HCT116 (cell line): ENCODE results near the gene SARS1. TPM values are rescaled to one million over a fixed set of nuclear protein-coding genes. Genes with fewer than 3 reads are reported as not detected.
A peak's percentile ranks its signal among the peaks of the same experiment; 100 is the strongest.

ENCODE experiments used
- ATAC-seq: fragments of 200-7000 bp; cut with Tn5 transposase; 2 replicates; pipeline ENCODE4 v1.9.1; 2020; ENCODE audit warnings: mild to moderate bottlenecking, moderate library complexity
- BruUV-seq: library from RNA; stranded (reverse); fragments of 400-500 nt; replicated peaks from 2 replicates; lab custom pipeline; 2021; lab: Mats Ljungman, UMichigan
- CTCF ChIA-PET: fragments of 300-600 bp; sonication (Branson Sonifier 250); formaldehyde crosslinking; loops from one replicate; lab custom pipeline; 2021; ENCODE audit warnings: antibody characterized with exemption; lab: Charles Lee
- POLR2A ChIA-PET: fragments of 300-600, 350-600 bp; sonication (Branson Sonifier 250); formaldehyde crosslinking; loops from one replicate; lab custom pipeline; 2021; ENCODE audit warnings: antibody characterized with exemption; lab: Charles Lee
- RAD21 ChIA-PET, 2 experiments: fragments of 300-600 bp; sonication (Branson Sonifier 250); formaldehyde crosslinking; loops; one replicate each; lab custom pipeline; 2023; ENCODE audit warnings: low total read pairs in 2 of 2; ENCODE audit not compliant: uncharacterized antibody in 2 of 2, unreplicated experiment in 2 of 2, low non-redundant PET in 1 of 2; lab: Charles Lee
- DNase-seq: peaks from one replicate; pipeline ENCODE4 v3.0.0-alpha.2; 2010; ENCODE audit warnings: low read depth, low spot score
- H2AFZ ChIP-seq: fragments of 200-600 bp; shearing (Covaris generic), sonication (generic); 2 replicates; pipeline ENCODE4 v1.6.1; 2017; ENCODE audit warnings: low read depth, mixed run types, mixed read lengths, antibody characterized with exemption, low read length; ENCODE audit not compliant: poor library complexity, severe bottlenecking
- H3K27ac ChIP-seq: 2 replicates; pipeline ENCODE4 v1.5.1; 2012; ENCODE audit warnings: low read depth, low read length
- H3K27me3 ChIP-seq: fragments of 200-600 bp; sonication (generic); 2 replicates; pipeline ENCODE4 v1.6.1; 2016; ENCODE audit warnings: mixed run types, low read length, mixed read lengths; ENCODE audit not compliant: insufficient read depth
- H3K36me3 ChIP-seq, 2 experiments: fragments of 200-500 bp in 1 of 2; fragments of 200-600 bp in 1 of 2; sonication (Bioruptor generic) in 1 of 2; sonication (generic) in 1 of 2; 2 replicates each; pipeline versions ENCODE4 v1.5.1 to v1.6.1; 2014 to 2016; ENCODE audit warnings: low read length in 2 of 2, inconsistent platforms in 1 of 2, mixed read lengths in 1 of 2, mixed run types in 1 of 2; ENCODE audit not compliant: insufficient read depth in 2 of 2, control insufficient read depth in 1 of 2
- H3K4me1 ChIP-seq, 2 experiments: fragments of 200-600 bp in 1 of 2; sonication (generic) in 1 of 2; 2 replicates each; pipeline versions ENCODE4 v1.5.1 to v1.6.1; 2012 to 2017; ENCODE audit warnings: low read length in 2 of 2, inconsistent platforms in 1 of 2, mild to moderate bottlenecking in 1 of 2, mixed read lengths in 1 of 2, mixed run types in 1 of 2, moderate library complexity in 1 of 2; ENCODE audit not compliant: insufficient read depth in 2 of 2, control insufficient read depth in 1 of 2
- H3K4me2 ChIP-seq: fragments of 200-600 bp; sonication (generic); 2 replicates; pipeline ENCODE4 v1.6.1; 2017; ENCODE audit warnings: mixed run types, low read length, mixed read lengths
- H3K4me3 ChIP-seq, 2 experiments: fragments of 200-600 bp in 1 of 2; sonication (generic) in 1 of 2; replicated peaks in 1 of 2; 2 replicates each; pipeline ENCODE4 v1.5.1; 2011 to 2016; ENCODE audit warnings: low read length in 2 of 2, control low read depth in 1 of 2, low read depth in 1 of 2, mild to moderate bottlenecking in 1 of 2, mixed read lengths in 1 of 2, mixed run types in 1 of 2
- H3K79me2 ChIP-seq: fragments of 200-600 bp; sonication (generic); 2 replicates; pipeline ENCODE4 v1.6.1; 2017; ENCODE audit warnings: mild to moderate bottlenecking, mixed run types, low read length, moderate library complexity, mixed read lengths; ENCODE audit not compliant: insufficient read depth
- H3K9ac ChIP-seq: fragments of 200-600 bp; sonication (generic); 2 replicates; pipeline ENCODE4 v1.6.1; 2016; ENCODE audit warnings: low read length, mixed read lengths
- H3K9me2 ChIP-seq: fragments of 200-600 bp; sonication (generic), shearing (Covaris generic); 2 replicates; pipeline ENCODE4 v1.6.1; 2017; ENCODE audit warnings: mixed run types, mild to moderate bottlenecking, moderate library complexity; ENCODE audit not compliant: insufficient read depth
- H3K9me3 ChIP-seq, 2 experiments: fragments of 200-500 bp in 1 of 2; fragments of 200-600 bp in 1 of 2; sonication (Bioruptor generic) in 1 of 2; sonication (generic) in 1 of 2; 2 replicates each; pipeline ENCODE4 v1.6.1; 2014 to 2017; ENCODE audit warnings: low read length in 2 of 2, mixed read lengths in 2 of 2, inconsistent platforms in 1 of 2, low read depth in 1 of 2, mild to moderate bottlenecking in 1 of 2, mixed run types in 1 of 2, moderate library complexity in 1 of 2; ENCODE audit not compliant: control insufficient read depth in 1 of 2, insufficient read depth in 1 of 2
- H4K20me1 ChIP-seq: fragments of 200-600 bp; sonication (generic), shearing (Covaris generic); 2 replicates; pipeline ENCODE4 v1.6.1; 2017; ENCODE audit warnings: mixed run types, mild to moderate bottlenecking, moderate library complexity; ENCODE audit not compliant: insufficient read depth
- CBX3 ChIP-seq: IDR thresholded peaks from 2 replicates; pipeline ENCODE4 v1.6.1; 2012; ENCODE audit warnings: low read depth
- CEBPB ChIP-seq: IDR thresholded peaks from 2 replicates; pipeline ENCODE4 v1.6.1; 2012; ENCODE audit warnings: low read depth
- EGR1 ChIP-seq: IDR thresholded peaks from 2 replicates; pipeline ENCODE4 v1.6.1; 2012; ENCODE audit warnings: low read depth
- ELF1 ChIP-seq: IDR thresholded peaks from 2 replicates; pipeline ENCODE4 v1.6.1; 2012; ENCODE audit warnings: low read depth, borderline replicate concordance
- JUND ChIP-seq: IDR thresholded peaks from 2 replicates; pipeline ENCODE4 v1.6.1; 2012
- POLR2A ChIP-seq: IDR thresholded peaks from 2 replicates; pipeline ENCODE4 v1.7.0; 2011; ENCODE audit warnings: borderline replicate concordance; ENCODE audit not compliant: insufficient read depth, insufficient read length; ENCODE audit errors: extremely low read depth
- RAD21 ChIP-seq: IDR thresholded peaks from 2 replicates; pipeline ENCODE4 v1.6.1; 2012; ENCODE audit warnings: low read depth, mild to moderate bottlenecking
- SIN3A ChIP-seq: IDR thresholded peaks from 2 replicates; pipeline ENCODE4 v1.6.1; 2012; ENCODE audit warnings: low read depth
- SP1 ChIP-seq: IDR thresholded peaks from 2 replicates; pipeline ENCODE4 v1.6.1; 2012; ENCODE audit warnings: low read depth
- SRF ChIP-seq: IDR thresholded peaks from 2 replicates; pipeline ENCODE4 v1.6.1; 2012; ENCODE audit warnings: low read depth
- TCF7L2 ChIP-seq: IDR thresholded peaks from 2 replicates; pipeline ENCODE4 v1.7.0; 2011; ENCODE audit warnings: borderline replicate concordance, inconsistent platforms; ENCODE audit not compliant: insufficient read depth, insufficient read length; ENCODE audit errors: extremely low read depth
- YY1 ChIP-seq: IDR thresholded peaks from 2 replicates; pipeline ENCODE4 v1.6.1; 2011; ENCODE audit warnings: low read length, low read depth, moderate library complexity, mild to moderate bottlenecking; ENCODE audit not compliant: insufficient replicate concordance; ENCODE audit errors: extremely low read depth
- ZFX ChIP-seq: fragments of 450-650 bp; IDR thresholded peaks from 2 replicates; pipeline ENCODE4 v1.6.1; 2017
- ZNF274 ChIP-seq: fragments of 200-500 bp; sonication (Bioruptor generic); IDR thresholded peaks from 2 replicates; pipeline ENCODE4 v1.6.1; 2014; ENCODE audit warnings: mild to moderate bottlenecking, low read depth, low read length, inconsistent platforms
- intact Hi-C: fragments of 100-400 bp; cut with micrococcal nuclease; formaldehyde crosslinking; loops from 2 replicates; pipeline ENCODE4 v1.10.0; 2022
- total RNA-seq: library from RNA; stranded (reverse); gene quantifications from one replicate; pipeline ENCODE4 v1.2.1, GENCODE V29; 2021; ENCODE audit not compliant: unreplicated experiment
- TF ChIP-seq, protein P1 (sequence below): IDR thresholded peaks from 2 replicates; pipeline ENCODE4 v1.6.1; 2011; ENCODE audit warnings: mild to moderate bottlenecking, low read length, moderate library complexity; ENCODE audit not compliant: insufficient replicate concordance; ENCODE audit errors: extremely low read depth
- TF ChIP-seq, protein P2 (sequence below): IDR thresholded peaks from 2 replicates; pipeline ENCODE4 v1.6.1; 2012

SARS1 gene
- total RNA-seq, 1 experiment from 2014 or later, result 206 TPM

DNA sequence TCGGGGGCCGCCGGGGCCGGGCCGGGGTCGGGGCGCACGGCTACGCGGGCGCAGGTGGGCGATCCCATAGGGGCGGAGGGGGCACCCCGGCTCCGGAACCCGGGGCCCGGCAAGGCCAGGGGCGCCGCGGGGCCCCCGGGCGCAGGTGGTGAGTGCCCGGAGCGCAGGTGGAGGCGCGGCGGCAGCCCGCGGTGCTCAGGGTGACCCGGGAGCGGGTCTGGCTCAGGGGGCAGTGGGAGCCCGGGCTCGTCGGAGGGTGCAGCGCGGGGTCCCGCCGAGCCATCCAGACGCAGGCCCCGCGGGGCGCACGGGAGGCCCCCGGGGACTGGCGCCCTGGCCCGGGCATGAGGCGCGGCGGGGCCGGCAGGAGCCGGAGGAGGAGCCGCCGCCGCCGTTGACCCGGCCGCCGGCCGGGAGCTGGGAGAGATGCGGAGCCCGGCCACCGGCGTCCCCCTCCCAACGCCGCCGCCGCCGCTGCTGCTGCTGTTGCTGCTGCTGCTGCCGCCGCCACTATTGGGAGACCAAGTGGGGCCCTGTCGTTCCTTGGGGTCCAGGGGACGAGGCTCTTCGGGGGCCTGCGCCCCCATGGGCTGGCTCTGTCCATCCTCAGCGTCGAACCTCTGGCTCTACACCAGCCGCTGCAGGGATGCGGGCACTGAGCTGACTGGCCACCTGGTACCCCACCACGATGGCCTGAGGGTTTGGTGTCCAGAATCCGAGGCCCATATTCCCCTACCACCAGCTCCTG lies 36.1 kb downstream of the SARS1 start:
- TF ChIP-seq ZFX (peak; percentile 63; the same call in 1 of the 2 replicates), SIN3A (no peak)
- TF ChIP-seq, all 23 proteins: peak for 1
- peak overlapping the region; percentile 76 for H3K4me2 ChIP-seq
- DNase-seq (no peak), ATAC-seq (peak; percentile 52)
- intact Hi-C loops, result loop anchor here (1.0 kb wide), 1 partner anchor 9 kb away; no protein-coding TSS in a partner anchor
- ChIA-PET RAD21 (no interaction called here), CTCF (interaction anchor here (1.3 to 1.7 kb wide), 3 partner anchors 11 to 283 kb away, joined by 4 to 6 read pairs (median 4); no protein-coding TSS in a partner anchor), POLR2A (interaction anchor here (1.6 kb wide), 1 partner anchor 11 kb away, joined by 6 read pairs; no protein-coding TSS in a partner anchor)
- no peaks in the 10 kb centered on the region for H3K9me2 ChIP-seq
- BruUV-seq, result no TSS peak
- H3K4me3 ChIP-seq, result peak overlapping the region; percentile 36 to 53
- no peaks in the 10 kb centered on the region for H3K36me3 ChIP-seq
- H3K4me1 ChIP-seq, result peaks cover 8 to 23% of the 10 kb centered on the region in 2 experiments; a peak in 3 of 4 replicates
- H3K27me3 ChIP-seq, result no peaks in the 10 kb centered on the region
- peak overlapping the region; percentile 43; the same call in 1 of the 2 replicates for H3K27ac ChIP-seq
- H2AFZ ChIP-seq, result no peak overlapping the region
- H3K79me2 ChIP-seq, result no peaks in the 10 kb centered on the region
- peak overlapping the region; percentile 50 for H3K9ac ChIP-seq
- H3K9me3 ChIP-seq, result no peaks in the 10 kb centered on the region
- H4K20me1 ChIP-seq, result no peaks in the 10 kb centered on the region

DNA sequence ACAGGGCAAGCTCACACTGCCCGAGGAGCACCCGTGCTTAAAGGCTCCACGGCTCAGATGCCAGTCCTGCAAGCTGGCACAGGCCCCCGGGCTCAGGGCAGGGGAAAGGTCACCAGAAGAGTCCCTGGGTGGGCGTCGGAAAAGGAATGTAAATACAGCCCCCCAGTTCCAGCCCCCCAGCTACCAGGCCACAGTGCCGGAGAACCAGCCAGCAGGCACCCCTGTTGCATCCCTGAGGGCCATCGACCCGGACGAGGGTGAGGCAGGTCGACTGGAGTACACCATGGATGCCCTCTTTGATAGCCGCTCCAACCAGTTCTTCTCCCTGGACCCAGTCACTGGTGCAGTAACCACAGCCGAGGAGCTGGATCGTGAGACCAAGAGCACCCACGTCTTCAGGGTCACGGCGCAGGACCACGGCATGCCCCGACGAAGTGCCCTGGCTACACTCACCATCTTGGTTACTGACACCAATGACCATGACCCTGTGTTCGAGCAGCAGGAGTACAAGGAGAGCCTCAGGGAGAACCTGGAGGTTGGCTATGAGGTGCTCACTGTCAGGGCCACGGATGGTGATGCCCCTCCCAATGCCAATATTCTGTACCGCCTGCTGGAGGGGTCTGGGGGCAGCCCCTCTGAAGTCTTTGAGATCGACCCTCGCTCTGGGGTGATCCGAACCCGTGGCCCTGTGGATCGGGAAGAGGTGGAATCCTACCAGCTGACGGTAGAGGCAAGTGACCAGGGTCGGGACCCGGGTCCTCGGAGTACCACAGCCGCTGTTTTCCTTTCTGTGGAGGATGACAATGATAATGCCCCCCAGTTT lies 36.9 kb downstream of the SARS1 start:
- ATAC-seq, result no peak
- H3K9me2 ChIP-seq, result no peaks in the 10 kb centered on the region
- H3K4me1 ChIP-seq, result peaks cover 8 to 23% of the 10 kb centered on the region in 2 experiments; a peak in 3 of 4 replicates
- H3K79me2 ChIP-seq, result no peaks in the 10 kb centered on the region
- no peaks in the 10 kb centered on the region for H3K36me3 ChIP-seq
- RAD21 ChIA-PET, result interaction anchor here in 1 of 2 experiments (0.7 kb wide), 1 partner anchor 111 kb away, joined by 4 read pairs; no protein-coding TSS in a partner anchor
- CTCF ChIA-PET, result interaction anchor here (1.3 to 1.7 kb wide), 3 partner anchors 12 to 282 kb away, joined by 4 to 6 read pairs (median 4); no protein-coding TSS in a partner anchor
- DNase-seq, result no peak
- no peaks in the 10 kb centered on the region for H4K20me1 ChIP-seq
- no peak overlapping the region; the same call in 1 of the 2 replicates for H3K9ac ChIP-seq
- H3K27me3 ChIP-seq, result no peaks in the 10 kb centered on the region
- no peaks in the 10 kb centered on the region for H3K9me3 ChIP-seq
- no peak overlapping the region for H2AFZ ChIP-seq
- intact Hi-C loops, result no loop called here
- peak overlapping the region; percentile 36 to 53; a peak in 3 of 4 replicates for H3K4me3 ChIP-seq
- BruUV-seq, result no TSS peak
- H3K27ac ChIP-seq, result no peak overlapping the region; the same call in 1 of the 2 replicates
- POLR2A ChIA-PET, result interaction anchor here (1.6 kb wide), 1 partner anchor 11 kb away, joined by 6 read pairs; no protein-coding TSS in a partner anchor
- peak overlapping the region; percentile 76 for H3K4me2 ChIP-seq
- TF ChIP-seq JUND (no peak), YY1 (no peak), SP1 (no peak), POLR2A (no peak), SRF (no peak), ZNF274 (no peak), TCF7L2 (no peak), ZFX (no peak), EGR1 (no peak), ELF1 (no peak), RAD21 (no peak), SIN3A (no peak), CEBPB (no peak), CBX3 (no peak)
- TF ChIP-seq, protein P1, sequence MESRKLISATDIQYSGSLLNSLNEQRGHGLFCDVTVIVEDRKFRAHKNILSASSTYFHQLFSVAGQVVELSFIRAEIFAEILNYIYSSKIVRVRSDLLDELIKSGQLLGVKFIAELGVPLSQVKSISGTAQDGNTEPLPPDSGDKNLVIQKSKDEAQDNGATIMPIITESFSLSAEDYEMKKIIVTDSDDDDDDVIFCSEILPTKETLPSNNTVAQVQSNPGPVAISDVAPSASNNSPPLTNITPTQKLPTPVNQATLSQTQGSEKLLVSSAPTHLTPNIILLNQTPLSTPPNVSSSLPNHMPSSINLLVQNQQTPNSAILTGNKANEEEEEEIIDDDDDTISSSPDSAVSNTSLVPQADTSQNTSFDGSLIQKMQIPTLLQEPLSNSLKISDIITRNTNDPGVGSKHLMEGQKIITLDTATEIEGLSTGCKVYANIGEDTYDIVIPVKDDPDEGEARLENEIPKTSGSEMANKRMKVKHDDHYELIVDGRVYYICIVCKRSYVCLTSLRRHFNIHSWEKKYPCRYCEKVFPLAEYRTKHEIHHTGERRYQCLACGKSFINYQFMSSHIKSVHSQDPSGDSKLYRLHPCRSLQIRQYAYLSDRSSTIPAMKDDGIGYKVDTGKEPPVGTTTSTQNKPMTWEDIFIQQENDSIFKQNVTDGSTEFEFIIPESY, result no peak
- TF ChIP-seq, protein P2, sequence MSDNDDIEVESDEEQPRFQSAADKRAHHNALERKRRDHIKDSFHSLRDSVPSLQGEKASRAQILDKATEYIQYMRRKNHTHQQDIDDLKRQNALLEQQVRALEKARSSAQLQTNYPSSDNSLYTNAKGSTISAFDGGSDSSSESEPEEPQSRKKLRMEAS, result no peak
